ENCODE measurements around the gene CIT. TPM values are rescaled to one million over a fixed set of nuclear protein-coding genes. Genes with fewer than 3 reads are reported as not detected.
"Not testable (repeated sequence)": the region's sequence is repeated elsewhere in the genome, so short reads cannot be mapped to it uniquely, and the experiment has no call there.

The CIT gene
- total RNA-seq, 1 donor from 2014 or later = 23.9 TPM

- DNase-seq = no peak
Observed at GRCh38 chr12:119672194-119672593, 204.9 kb downstream of the CIT start.

DNA sequence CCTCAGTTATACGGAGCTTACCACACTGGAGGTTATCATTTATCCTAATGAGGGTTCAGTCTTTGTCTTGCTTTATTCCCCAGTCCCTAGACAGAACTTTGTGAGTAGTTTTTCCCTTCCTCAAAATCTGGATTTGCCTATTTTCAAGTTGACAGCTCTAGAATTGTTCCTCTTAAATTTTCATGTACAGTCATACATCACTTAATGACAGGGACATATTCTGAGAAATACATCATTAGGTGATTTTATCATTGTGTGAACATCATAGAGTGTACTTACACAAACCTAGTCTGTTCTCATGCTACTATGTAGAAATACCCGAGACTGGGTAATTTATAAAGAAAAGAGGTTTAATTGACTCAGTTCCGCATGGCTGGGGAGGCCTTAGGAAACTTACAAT, 206.1 kb downstream of the CIT start:
- DNase-seq = no peak

DNA sequence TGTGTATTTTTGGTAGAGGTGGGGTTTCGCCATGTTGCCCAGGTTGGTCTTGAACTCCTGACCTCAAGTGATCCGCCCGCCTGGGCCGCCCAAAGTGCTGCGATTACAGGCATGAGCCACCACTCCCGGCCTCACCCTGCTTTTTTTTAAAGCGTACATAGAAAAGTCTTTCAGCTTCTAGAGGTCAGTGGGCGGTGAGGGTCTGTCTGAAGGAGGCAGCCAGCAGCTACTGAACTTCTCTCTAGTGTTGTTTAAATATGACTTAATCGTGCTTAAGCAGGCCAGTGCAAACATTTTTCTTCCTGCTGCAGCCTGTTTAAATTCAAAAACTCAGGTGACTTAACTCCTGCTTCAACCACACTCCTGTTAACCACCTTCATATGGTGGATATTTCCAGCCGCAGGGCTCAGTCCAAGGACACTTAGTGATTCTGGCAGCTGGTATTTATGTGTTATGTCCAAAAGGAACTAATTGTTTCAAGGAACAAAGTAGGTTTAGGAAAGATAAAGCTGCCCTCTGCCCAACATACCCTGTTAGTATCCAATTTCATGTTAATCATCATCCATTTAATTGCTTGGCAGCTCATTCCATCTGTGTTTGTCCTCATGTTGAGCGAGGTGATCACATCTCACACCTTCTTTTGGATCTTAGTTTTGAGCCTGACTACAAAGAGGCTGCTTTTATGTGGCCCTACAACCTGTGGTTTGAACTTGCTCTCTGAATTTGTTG, 207.2 kb downstream of the CIT start:
- peak; percentile 57 for DNase-seq

- no peak for DNase-seq
Observed at GRCh38 chr12:119668324-119668841, 208.7 kb downstream of the CIT start.

DNA sequence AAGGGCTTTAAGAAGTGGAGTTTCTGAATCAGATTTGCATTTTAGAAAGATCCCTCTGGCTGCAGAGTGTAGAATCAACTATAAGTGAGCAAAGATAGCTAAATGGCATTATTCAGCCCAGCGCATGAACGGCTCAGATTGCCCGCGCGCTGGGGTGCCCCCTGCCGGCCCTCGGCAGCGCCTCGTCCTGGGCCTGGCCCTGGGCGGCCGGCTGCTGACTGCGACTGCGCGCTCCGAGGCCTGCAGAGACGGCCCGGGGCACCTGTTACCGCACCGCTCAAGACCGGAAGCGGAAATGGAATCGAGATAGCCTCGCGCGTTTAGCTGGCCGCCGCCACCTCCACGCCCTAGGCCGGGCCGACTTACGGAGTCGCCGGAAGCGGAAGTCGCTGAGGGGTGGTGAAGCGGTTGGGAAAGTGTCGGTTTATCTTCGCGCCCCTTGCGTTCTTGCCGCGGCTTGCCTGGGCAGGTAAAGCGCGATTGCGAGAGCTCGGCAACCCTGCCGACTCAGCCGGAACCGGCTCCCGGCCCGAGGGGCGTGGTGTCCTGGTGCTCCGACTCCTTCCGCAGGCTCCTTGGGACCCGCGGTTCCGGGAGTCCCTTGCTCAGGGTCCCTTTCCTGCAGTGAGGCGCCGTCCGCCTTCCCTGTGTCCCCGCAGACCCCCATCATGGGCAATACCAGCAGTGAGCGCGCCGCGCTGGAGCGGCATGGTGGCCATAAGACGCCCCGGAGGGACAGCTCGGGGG, 209.4 kb downstream of the CIT start, which contains the start of gene PRKAB1:
Gene PRKAB1 (plus strand): TSS at position 557 of the 747 bp plus-strand sequence. CDS start 112 bp downstream, at position 669.
- peak; percentile 98 for DNase-seq

DNA sequence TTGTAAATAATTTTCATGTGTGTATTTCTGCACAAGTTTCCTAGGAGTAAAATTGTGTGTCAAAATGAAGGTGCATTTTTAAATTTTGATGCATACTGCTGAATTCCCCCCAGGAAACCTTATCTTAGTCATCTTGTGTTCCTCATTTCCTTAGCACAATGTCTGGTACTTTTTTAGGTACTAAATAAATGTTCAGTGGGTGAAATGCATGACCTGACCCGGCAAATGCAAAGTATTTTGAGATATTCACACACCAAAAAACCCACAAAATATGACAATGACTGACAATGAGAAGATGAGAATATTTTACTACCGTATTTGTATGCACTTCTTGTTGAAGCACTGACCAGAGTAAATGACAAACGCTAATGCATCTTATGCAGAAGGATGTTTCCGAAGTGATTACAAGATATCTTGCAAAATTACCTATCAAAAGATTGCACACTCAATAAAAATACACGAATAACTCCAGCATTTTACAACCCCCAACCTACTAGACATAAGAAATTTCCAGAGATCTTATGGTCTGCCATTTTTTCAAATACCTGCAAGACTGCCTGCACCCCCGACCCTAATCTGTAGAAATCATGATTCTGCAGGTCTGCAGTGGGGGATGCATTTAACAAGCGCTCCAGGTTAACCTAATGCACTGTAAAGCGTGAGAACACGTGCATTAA, 210.1 kb downstream of the CIT start:
- no peak for DNase-seq

DNA sequence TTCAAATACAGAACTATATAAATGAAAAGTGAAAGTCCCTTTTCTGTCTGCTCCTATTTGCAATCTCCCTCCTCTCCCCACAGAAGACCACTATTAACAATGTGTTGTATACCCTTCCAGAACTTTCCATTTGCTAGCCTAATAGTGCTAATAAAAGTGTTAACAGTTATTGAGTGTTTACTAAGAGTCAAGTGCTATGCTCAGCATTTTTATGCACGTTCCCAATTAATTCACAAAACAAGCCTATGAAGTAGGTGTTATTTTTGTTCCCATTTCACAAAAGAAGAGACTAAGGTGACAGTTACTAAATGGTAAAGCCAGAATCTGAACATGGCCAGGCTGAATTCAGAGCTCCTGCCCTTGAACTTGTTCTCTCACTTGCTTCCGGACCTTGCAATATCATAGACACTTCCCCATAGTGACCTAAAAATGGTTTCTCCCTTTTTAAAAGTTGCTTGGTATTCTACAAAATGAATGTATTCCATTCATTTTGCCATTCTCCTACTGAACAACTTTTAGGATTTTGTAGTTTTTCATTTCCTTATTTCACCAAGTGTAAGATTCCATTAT, 210.8 kb downstream of the CIT start:
- DNase-seq = no peak

- no peak for DNase-seq
Observed at GRCh38 chr12:119665164-119665929, 211.8 kb downstream of the CIT start.

GRCh38 chr12:119664642-119665041, 212.5 kb downstream of the CIT start:
- no peak for DNase-seq

DNA sequence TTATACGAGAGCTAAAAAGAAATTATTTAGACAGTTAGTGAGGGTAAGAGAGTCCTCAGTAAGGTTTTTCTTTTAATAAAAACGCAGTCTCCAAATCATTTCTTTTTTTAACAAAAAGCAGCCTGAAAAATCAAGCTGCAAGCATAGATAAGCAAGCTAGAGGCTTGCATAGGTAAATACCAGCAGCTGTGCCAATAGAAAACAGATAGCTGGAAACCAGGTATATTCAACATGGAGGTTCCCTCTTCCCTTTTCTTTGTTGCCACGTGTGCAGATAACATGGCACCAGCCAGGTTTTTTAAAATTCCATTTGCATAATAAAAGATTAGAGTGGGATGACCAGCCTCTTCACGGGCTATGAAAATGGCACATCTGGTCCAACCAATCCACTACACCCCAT, 215.2 kb downstream of the CIT start:
- DNase-seq = no peak

DNA sequence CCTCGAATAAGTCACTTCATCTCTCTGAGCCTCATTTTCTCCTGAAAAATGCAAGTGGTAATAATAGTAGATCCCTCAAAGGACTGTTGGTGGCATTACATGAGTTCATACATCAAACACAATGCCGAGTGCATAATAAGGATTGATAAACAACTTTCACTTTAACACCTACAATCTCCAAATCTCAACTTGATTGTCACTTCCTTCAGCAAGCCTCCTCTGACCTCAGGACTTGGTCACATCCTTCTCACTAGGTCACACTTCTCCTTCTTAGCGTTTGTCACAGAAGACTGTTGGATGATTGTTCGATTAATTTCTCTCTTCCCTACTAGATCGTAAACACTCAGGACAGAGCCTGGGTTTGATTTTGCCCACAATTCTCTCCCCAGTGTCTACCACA, 217.0 kb downstream of the CIT start:
- no peak for DNase-seq

- peak; percentile 56 for DNase-seq
Observed at GRCh38 chr12:119659289-119659897, 217.7 kb downstream of the CIT start.

GRCh38 chr12:119658166-119658565, 219.0 kb downstream of the CIT start:
- not testable (repeated sequence) for DNase-seq

DNA sequence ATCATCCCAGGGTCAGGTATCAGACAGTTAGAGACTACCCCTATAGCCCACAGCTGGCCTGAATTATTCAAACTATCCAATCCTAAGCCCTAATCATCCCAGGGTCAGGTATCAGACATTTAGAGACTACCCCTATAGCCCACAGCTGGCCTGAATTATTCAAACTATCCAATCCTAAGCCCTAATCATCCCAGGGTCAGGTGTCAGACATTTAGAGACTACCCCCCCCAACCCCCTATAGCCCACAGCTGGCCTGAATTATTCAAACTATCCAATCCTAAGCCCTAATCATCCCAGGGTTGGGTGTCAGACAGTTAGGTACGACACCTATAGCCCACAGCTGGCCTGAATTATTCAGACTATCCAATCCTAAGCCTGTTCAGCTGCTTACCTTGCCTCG, 220.1 kb downstream of the CIT start:
- DNase-seq = not testable (repeated sequence)

GRCh38 chr12:119652665-119653064, 224.5 kb downstream of the CIT start:
- DNase-seq = no peak

DNA sequence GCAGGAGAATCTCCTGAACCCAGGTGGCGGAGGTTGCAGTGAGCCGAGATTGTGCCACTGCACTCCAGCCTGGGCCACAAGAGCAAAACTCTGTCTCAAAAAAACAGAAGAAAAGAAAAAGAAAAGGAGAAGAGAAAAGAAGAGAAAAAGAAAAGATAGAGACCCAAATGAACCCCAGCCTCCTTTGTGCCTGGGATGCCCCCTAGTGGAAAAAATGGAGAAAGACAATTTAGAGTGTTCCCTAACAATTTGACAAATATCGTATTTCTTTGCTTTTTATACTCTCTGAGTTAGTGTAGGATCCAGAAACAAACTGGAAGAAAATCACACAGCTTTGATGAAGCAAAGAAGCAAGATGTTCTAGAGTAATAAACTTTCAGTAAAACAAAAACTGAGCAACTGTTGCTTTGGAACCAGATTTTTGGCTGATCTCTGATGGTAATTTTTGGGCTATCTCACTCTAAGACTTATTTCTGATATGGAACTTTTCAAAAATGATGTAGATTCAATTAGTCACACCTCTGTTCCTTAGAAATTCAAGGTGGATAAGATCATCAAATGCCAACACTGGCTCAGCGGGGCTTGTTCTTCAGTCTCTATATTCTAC, 227.8 kb downstream of the CIT start:
- DNase-seq = peak; percentile 25

DNA sequence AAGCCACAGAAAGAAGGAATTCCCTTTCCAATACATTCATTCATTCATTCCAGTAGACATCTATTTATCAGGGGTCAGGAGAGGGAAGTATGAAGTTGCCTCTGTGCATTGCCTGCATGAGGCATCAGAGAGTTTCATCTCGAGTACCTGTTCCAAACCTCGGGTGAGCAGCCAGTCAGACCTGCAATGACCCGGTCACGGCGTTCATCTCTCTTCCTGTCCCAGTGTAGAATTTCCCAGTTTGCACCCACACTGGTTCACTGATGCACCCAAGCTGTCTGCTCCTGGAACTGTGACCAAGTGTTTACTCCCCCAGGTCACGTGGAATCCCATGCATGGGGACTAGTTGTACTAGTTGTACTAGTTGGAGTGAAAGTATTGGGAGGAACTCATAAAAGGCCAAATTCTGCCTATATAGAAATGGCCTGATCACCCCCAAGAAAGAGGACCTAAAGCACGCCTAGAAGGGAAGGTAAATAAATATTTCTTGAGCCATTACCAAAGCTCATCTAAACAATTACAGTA, 231.5 kb downstream of the CIT start:
- no peak for DNase-seq

GRCh38 chr12:119644930-119645329, 232.2 kb downstream of the CIT start:
- DNase-seq = peak; percentile 30

DNA sequence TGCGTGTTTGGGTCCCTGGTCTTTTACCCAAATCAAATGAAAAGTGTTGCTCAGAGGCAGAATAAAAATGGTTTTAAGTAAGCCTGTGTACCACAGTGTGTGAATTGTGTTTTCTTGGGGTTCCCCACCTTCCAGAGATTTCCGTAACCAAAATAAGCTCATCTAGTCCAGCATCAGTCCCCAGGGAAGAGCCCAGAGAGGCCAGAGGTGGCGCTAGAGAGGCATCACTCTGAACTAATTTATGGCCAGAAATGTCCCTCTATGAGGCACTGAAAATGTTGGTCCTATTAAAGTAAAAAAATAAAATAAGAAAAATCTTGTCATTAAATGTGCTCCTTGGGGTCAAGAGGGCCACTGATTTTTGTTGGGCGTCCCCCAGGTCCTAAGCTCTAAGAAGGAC, 234.1 kb downstream of the CIT start:
- no peak for DNase-seq
